ENCODE data around the gene DDX54.

The DDX54 gene

GRCh38 chr12:113201187-113202177 lies 16.2 kb upstream of the DDX54 start:
- Histone ChIP-seq H3K4me1 (ENCODE audit: insufficient read depth, low read length, poor library complexity, severe bottlenecking) (peaks cover 10% of the 10 kb centered on the region), H3K9ac (ENCODE audit: low read depth, low read length, poor library complexity, severe bottlenecking) (no peak overlapping the region), H4K20me1 (ENCODE audit: insufficient read depth, low read length, poor library complexity, severe bottlenecking) (no peaks in the 10 kb centered on the region), H3K9me3 (ENCODE audit: insufficient read depth, low read depth, low read length) (no peaks in the 10 kb centered on the region), H3K4me3 (ENCODE audit: low read length, poor library complexity, severe bottlenecking) (no peak overlapping the region), H3K4me2 (ENCODE audit: low read depth, low read length, poor library complexity, severe bottlenecking) (no peak overlapping the region), H3K9me2 (replicated peaks; ENCODE audit: low read depth, low read length) (no peaks in the 10 kb centered on the region), H3K27me3 (ENCODE audit: insufficient read depth, low read length, poor library complexity, severe bottlenecking) (no peaks in the 10 kb centered on the region), H2AFZ (ENCODE audit: low read length) (no peak overlapping the region), H3K79me2 (ENCODE audit: insufficient read depth, low read length) (no peaks in the 10 kb centered on the region), H3F3A (ENCODE audit: low read depth) (no peaks in the 10 kb centered on the region), H3K36me3 (ENCODE audit: insufficient read depth, low read length) (no peaks in the 10 kb centered on the region)
- TF ChIP-seq EZH2phosphoT487 (IDR thresholded peaks at IDR 0.05; ENCODE audit: borderline replicate concordance) (no peak), CTCF (conservative IDR thresholded peaks at IDR 0.05; ENCODE audit: low read length) (no peak)

GRCh38 chr12:113200021-113200797 lies 14.9 kb upstream of the DDX54 start:
- Histone ChIP-seq H3K4me2 (ENCODE audit: low read depth, low read length, poor library complexity, severe bottlenecking) (no peak overlapping the region), H3K9me2 (replicated peaks; ENCODE audit: low read depth, low read length) (no peaks in the 10 kb centered on the region), H3F3A (ENCODE audit: low read depth) (no peaks in the 10 kb centered on the region), H3K36me3 (ENCODE audit: insufficient read depth, low read length) (no peaks in the 10 kb centered on the region), H3K27me3 (ENCODE audit: insufficient read depth, low read length, poor library complexity, severe bottlenecking) (no peaks in the 10 kb centered on the region), H3K4me1 (ENCODE audit: insufficient read depth, low read length, poor library complexity, severe bottlenecking) (peaks cover 6% of the 10 kb centered on the region), H3K9me3 (ENCODE audit: insufficient read depth, low read depth, low read length) (no peaks in the 10 kb centered on the region), H3K9ac (ENCODE audit: low read depth, low read length, poor library complexity, severe bottlenecking) (no peak overlapping the region), H3K79me2 (ENCODE audit: insufficient read depth, low read length) (no peaks in the 10 kb centered on the region), H2AFZ (ENCODE audit: low read length) (no peak overlapping the region), H4K20me1 (ENCODE audit: insufficient read depth, low read length, poor library complexity, severe bottlenecking) (no peaks in the 10 kb centered on the region), H3K4me3 (ENCODE audit: low read length, poor library complexity, severe bottlenecking) (no peak overlapping the region)
- no peak for TF ChIP-seq CTCF (conservative IDR thresholded peaks at IDR 0.05; ENCODE audit: low read length)
- no peak for TF ChIP-seq EZH2phosphoT487 (IDR thresholded peaks at IDR 0.05; ENCODE audit: borderline replicate concordance)

DNA sequence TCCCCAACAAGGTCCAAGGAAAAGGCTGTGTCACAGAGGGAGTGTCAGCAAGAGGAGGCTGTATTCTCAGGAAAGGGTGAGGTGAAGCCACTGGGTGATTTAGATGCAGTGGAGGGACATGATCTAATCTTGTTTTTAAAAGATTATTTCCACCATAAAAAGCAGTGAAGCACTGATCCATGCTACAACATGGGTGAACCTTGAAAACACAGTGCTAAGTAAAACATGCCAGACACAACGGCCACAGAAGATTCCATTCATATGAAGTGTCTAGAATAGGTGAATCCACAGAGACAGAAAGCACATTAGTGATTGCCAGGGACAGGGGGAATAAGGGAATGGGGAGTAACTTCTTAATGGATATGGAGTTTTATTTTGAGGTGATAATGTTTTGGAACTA lies 13.0 kb upstream of the DDX54 start:
- H3K9me2 ChIP-seq (replicated peaks; ENCODE audit: low read depth, low read length) = no peaks in the 10 kb centered on the region
- peaks cover 3% of the 10 kb centered on the region for H3K4me1 ChIP-seq (ENCODE audit: insufficient read depth, low read length, poor library complexity, severe bottlenecking)
- TF ChIP-seq EZH2phosphoT487 (IDR thresholded peaks at IDR 0.05; ENCODE audit: borderline replicate concordance) (no peak), CTCF (conservative IDR thresholded peaks at IDR 0.05; ENCODE audit: low read length) (no peak)
- H3K4me2 ChIP-seq (ENCODE audit: low read depth, low read length, poor library complexity, severe bottlenecking) = no peak overlapping the region
- no peaks in the 10 kb centered on the region for H3K79me2 ChIP-seq (ENCODE audit: insufficient read depth, low read length)
- H3K27me3 ChIP-seq (ENCODE audit: insufficient read depth, low read length, poor library complexity, severe bottlenecking) = no peaks in the 10 kb centered on the region
- no peak overlapping the region for H3K4me3 ChIP-seq (ENCODE audit: low read length, poor library complexity, severe bottlenecking)
- no peaks in the 10 kb centered on the region for H4K20me1 ChIP-seq (ENCODE audit: insufficient read depth, low read length, poor library complexity, severe bottlenecking)
- no peaks in the 10 kb centered on the region for H3K36me3 ChIP-seq (ENCODE audit: insufficient read depth, low read length)
- no peak overlapping the region for H2AFZ ChIP-seq (ENCODE audit: low read length)
- no peaks in the 10 kb centered on the region for H3K9me3 ChIP-seq (ENCODE audit: insufficient read depth, low read depth, low read length)
- H3K9ac ChIP-seq (ENCODE audit: low read depth, low read length, poor library complexity, severe bottlenecking) = no peak overlapping the region
- H3F3A ChIP-seq (ENCODE audit: low read depth) = no peaks in the 10 kb centered on the region
